Astrocyte (in vitro differentiated cells and primary cell): ENCODE data around the gene NIPAL3.

Experiments used
- EZH2 ChIP-seq: IDR thresholded peaks from 2 replicates; pipeline ENCODE4 v1.6.1; 2012; ENCODE audit warnings: mild to moderate bottlenecking, low read length, inconsistent platforms; ENCODE audit not compliant: insufficient read depth
- TF ChIP-seq, protein P1 (sequence below): IDR thresholded peaks from 2 replicates; pipeline ENCODE4 v1.5.1; 2011; ENCODE audit warnings: low read depth, mild to moderate bottlenecking, inconsistent platforms, low read length, moderate library complexity; ENCODE audit not compliant: insufficient read depth

GRCh38 chr1:24435782-24436365 lies 20.3 kb downstream of the NIPAL3 start:
- TF ChIP-seq, protein P1, sequence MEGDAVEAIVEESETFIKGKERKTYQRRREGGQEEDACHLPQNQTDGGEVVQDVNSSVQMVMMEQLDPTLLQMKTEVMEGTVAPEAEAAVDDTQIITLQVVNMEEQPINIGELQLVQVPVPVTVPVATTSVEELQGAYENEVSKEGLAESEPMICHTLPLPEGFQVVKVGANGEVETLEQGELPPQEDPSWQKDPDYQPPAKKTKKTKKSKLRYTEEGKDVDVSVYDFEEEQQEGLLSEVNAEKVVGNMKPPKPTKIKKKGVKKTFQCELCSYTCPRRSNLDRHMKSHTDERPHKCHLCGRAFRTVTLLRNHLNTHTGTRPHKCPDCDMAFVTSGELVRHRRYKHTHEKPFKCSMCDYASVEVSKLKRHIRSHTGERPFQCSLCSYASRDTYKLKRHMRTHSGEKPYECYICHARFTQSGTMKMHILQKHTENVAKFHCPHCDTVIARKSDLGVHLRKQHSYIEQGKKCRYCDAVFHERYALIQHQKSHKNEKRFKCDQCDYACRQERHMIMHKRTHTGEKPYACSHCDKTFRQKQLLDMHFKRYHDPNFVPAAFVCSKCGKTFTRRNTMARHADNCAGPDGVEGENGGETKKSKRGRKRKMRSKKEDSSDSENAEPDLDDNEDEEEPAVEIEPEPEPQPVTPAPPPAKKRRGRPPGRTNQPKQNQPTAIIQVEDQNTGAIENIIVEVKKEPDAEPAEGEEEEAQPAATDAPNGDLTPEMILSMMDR: no peak
- TF ChIP-seq EZH2: no peak
